ENCODE measurements around the gene CEACAM6. TPM values are rescaled to one million over a fixed set of nuclear protein-coding genes. Genes with fewer than 3 reads are reported as not detected.

CEACAM6 gene
- total and polyA plus RNA-seq, 9 donors = 0.07 to 0.84 (median 0.23) TPM; not detected in 4

DNA sequence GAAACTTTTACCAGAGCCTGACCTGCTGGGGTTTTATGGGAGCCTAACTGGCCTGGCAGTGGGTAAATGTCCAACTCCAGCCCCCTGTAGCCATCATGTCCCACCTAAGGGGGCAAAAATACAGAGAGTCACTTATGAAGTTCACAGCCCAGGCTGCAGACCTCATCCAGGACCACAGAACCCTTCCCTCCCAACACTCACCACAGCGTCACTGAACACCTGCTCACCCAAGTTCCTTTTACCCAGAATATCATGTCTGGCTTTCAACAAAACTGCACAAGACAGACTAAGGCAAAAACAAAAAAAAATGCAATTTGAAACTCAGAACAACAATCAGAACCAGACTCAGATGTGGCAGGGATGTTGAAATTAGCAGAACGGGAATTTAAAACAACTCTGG lies 47.4 kb downstream of the CEACAM6 start:
- WGBS, 3 donors = 73 to 83% (median 83%) methylated on average over 2 of the region's 2 CpGs
- DNase-seq = no peak
- no peak overlapping the region for H3K4me3 ChIP-seq
- H3K9me3 ChIP-seq = no peaks in the 10 kb centered on the region
- no peaks in the 10 kb centered on the region for H3K27me3 ChIP-seq
- TF ChIP-seq EP300 (IDR thresholded peaks at IDR 0.05) = no peak
- no peak for TF ChIP-seq POLR2A (IDR thresholded peaks at IDR 0.05)
- TF ChIP-seq, protein P1, sequence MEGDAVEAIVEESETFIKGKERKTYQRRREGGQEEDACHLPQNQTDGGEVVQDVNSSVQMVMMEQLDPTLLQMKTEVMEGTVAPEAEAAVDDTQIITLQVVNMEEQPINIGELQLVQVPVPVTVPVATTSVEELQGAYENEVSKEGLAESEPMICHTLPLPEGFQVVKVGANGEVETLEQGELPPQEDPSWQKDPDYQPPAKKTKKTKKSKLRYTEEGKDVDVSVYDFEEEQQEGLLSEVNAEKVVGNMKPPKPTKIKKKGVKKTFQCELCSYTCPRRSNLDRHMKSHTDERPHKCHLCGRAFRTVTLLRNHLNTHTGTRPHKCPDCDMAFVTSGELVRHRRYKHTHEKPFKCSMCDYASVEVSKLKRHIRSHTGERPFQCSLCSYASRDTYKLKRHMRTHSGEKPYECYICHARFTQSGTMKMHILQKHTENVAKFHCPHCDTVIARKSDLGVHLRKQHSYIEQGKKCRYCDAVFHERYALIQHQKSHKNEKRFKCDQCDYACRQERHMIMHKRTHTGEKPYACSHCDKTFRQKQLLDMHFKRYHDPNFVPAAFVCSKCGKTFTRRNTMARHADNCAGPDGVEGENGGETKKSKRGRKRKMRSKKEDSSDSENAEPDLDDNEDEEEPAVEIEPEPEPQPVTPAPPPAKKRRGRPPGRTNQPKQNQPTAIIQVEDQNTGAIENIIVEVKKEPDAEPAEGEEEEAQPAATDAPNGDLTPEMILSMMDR (IDR thresholded peaks at IDR 0.05) = no peak
- H3K36me3 ChIP-seq = no peaks in the 10 kb centered on the region
- intact Hi-C loops (cut with DNase I) = no loop called here
- H3K4me1 ChIP-seq (ENCODE audit: insufficient read depth) = no peaks in the 10 kb centered on the region
- H3K27ac ChIP-seq = no peak overlapping the region

DNA sequence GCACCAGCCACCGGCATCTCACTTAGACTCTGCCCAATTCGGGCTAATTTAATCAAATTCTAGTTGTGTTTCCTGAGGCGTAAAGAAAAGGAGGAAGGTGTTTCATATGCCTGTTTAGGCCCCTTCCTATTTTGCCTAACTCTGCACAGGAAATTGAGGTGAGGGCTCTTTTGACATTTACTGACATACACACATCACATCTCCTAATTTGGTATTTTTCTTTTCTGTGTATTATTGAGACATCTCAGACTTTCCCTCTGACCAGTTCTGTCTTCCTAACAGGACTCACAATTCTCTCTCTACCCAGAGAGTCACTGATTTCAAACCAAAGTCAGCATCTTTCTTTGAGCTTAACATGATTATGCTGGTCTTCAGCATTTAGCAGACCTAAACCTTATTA lies 49.0 kb downstream of the CEACAM6 start:
- no peak for DNase-seq
- intact Hi-C loops (cut with DNase I) = no loop called here
- Histone ChIP-seq H3K27me3 (no peaks in the 10 kb centered on the region), H3K4me1 (ENCODE audit: insufficient read depth) (no peaks in the 10 kb centered on the region), H3K9me3 (no peaks in the 10 kb centered on the region), H3K27ac (no peak overlapping the region), H3K36me3 (no peaks in the 10 kb centered on the region), H3K4me3 (no peak overlapping the region)
- TF ChIP-seq EP300 (IDR thresholded peaks at IDR 0.05) = no peak
- TF ChIP-seq, protein P1 (IDR thresholded peaks at IDR 0.05) = no peak
- TF ChIP-seq POLR2A (IDR thresholded peaks at IDR 0.05) = no peak
- 85 to 93% (median 91%) methylated on average over 3 of the region's 3 CpGs for WGBS, 3 donors

DNA sequence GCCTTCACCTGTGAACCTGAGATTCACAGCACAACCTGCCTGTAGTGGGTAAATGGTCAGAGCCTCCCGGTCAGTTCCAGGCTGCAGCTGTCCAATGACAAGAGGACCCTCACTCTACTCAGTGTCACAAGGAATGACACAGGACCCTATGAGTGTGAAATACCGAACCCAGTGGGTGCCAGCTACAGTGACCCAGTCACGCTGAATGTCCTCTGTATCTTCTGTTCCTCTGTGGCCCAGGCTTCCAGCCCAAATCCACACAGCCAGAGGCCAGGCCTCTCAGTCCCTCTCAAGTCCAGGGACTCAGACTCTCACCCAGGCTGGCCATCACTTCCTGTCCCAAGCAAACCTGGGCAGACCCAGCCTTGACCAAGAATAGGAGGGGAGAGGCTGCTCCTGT lies 51.8 kb downstream of the CEACAM6 start:
- intact Hi-C loops (cut with DNase I) = no loop called here
- no peaks in the 10 kb centered on the region for H3K9me3 ChIP-seq
- no peak overlapping the region for H3K27ac ChIP-seq
- WGBS, 3 donors = 82 to 90% (median 85%) methylated on average over 3 of the region's 3 CpGs
- no peaks in the 10 kb centered on the region for H3K27me3 ChIP-seq
- no peaks in the 10 kb centered on the region for H3K4me1 ChIP-seq (ENCODE audit: insufficient read depth)
- H3K36me3 ChIP-seq = no peaks in the 10 kb centered on the region
- H3K4me3 ChIP-seq = no peak overlapping the region
- DNase-seq = no peak
- TF ChIP-seq, protein P1 (IDR thresholded peaks at IDR 0.05) = no peak
- TF ChIP-seq POLR2A (IDR thresholded peaks at IDR 0.05) = no peak
- no peak for TF ChIP-seq EP300 (IDR thresholded peaks at IDR 0.05)

DNA sequence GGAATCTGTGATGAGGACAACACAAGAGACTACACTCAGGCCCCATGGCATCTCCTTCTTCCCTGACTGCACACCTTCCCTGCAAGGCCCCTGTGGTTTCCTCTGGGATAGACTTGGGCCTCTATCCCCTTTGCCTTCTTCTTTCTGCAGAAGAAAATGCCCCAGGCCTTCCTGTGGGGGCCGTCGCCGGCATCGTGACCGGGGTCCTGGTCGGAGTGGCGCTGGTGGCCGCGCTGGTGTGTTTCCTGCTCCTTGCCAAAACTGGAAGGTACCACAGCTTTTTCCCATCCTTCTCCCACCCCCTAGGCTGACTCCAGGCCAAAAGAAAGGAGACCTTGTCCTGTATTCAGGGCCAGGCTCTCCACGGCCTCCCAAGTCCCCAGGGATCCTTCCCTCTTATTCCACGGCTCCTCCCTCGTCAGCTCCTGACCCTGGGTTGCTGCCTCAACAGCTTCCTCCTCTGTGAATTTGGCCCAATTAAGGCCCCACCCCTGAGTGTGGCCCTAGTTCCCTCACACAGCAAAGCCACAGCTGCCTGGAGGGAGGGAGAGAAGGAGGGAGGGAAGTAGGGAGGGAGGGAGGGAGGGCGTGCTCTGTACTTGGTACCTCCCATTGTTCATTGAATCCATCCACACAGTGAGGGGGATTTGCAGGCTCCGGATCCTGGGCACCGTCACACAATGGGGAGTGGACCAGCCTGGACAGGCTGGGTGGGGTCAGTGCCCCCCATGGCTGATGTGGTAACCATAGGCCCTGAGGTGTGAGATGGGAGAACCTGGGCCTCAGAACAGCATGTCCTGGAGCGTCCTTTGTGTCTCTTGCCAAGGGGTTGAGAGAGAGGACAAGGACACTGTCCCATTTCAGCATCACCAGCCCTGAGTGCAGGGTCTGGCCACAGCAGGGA lies 53.6 kb downstream of the CEACAM6 start:
- Histone ChIP-seq H3K36me3 (no peaks in the 10 kb centered on the region), H3K4me1 (ENCODE audit: insufficient read depth) (no peaks in the 10 kb centered on the region), H3K27me3 (no peaks in the 10 kb centered on the region), H3K4me3 (no peak overlapping the region), H3K9me3 (no peaks in the 10 kb centered on the region), H3K27ac (no peak overlapping the region)
- 67 to 74% (median 70%) methylated on average over 16 of the region's 16 CpGs for WGBS, 3 donors
- no peak for DNase-seq
- TF ChIP-seq POLR2A (IDR thresholded peaks at IDR 0.05) (no peak), EP300 (IDR thresholded peaks at IDR 0.05) (no peak)
- TF ChIP-seq, protein P1 (IDR thresholded peaks at IDR 0.05) = no peak
- intact Hi-C loops (cut with DNase I) = no loop called here

All from ovary (tissue), 9 donors.